Fibroblast of lung (primary cell): ENCODE data around the gene CEP70. TPM values are rescaled to one million over a fixed set of nuclear protein-coding genes. Genes with fewer than 3 reads are reported as not detected.

ENCODE experiments used
- DNase-seq, 2 donors: peaks; one replicate each; pipeline versions ENCODE4 v3.0.0 to v3.0.0-alpha.2; 2010; ENCODE audit warnings: low read depth in 2 of 2
- H2AFZ ChIP-seq: 2 replicates; pipeline ENCODE4 v1.5.1; 2012; ENCODE audit warnings: low read length, control low read depth, inconsistent platforms
- H3K27ac ChIP-seq: 2 replicates; pipeline ENCODE4 v1.5.1; 2011; ENCODE audit warnings: low read length, control low read depth; ENCODE audit not compliant: insufficient read depth
- H3K27me3 ChIP-seq: 2 replicates; pipeline ENCODE4 v1.5.1; 2011; ENCODE audit warnings: mild to moderate bottlenecking, low read length; ENCODE audit not compliant: control insufficient read depth, insufficient read depth
- H3K36me3 ChIP-seq: 2 replicates; pipeline ENCODE4 v1.5.1; 2011; ENCODE audit warnings: low read length; ENCODE audit not compliant: control insufficient read depth, insufficient read depth
- H3K4me1 ChIP-seq: 2 replicates; pipeline ENCODE4 v1.5.1; 2011; ENCODE audit warnings: low read length; ENCODE audit not compliant: control insufficient read depth, insufficient read depth; ENCODE audit errors: extremely low read depth
- H3K4me2 ChIP-seq: 2 replicates; pipeline ENCODE4 v1.5.1; 2011; ENCODE audit warnings: low read length, control low read depth; ENCODE audit not compliant: insufficient read depth; ENCODE audit errors: extremely low read depth
- H3K4me3 ChIP-seq, 4 experiments: fragments of 200-600 bp in 1 of 4; sonication (generic) in 1 of 4; replicated peaks in 1 of 4; 2 replicates each; pipeline ENCODE4 v1.5.1; 2011 to 2016; ENCODE audit warnings: low read length in 4 of 4, low read depth in 3 of 4, mild to moderate bottlenecking in 3 of 4, control low read depth in 2 of 4, inconsistent platforms in 1 of 4, mixed read lengths in 1 of 4; ENCODE audit not compliant: insufficient read depth in 1 of 4; ENCODE audit errors: control extremely low read depth in 1 of 4
- H3K79me2 ChIP-seq: 2 replicates; pipeline ENCODE4 v1.5.1; 2012; ENCODE audit warnings: mild to moderate bottlenecking, low read length, inconsistent platforms; ENCODE audit not compliant: control insufficient read depth, insufficient read depth
- H3K9ac ChIP-seq: 2 replicates; pipeline ENCODE4 v1.5.1; 2011; ENCODE audit warnings: mild to moderate bottlenecking, low read length, control low read depth; ENCODE audit not compliant: insufficient read depth
- H3K9me3 ChIP-seq: 2 replicates; pipeline ENCODE4 v1.5.1; 2012; ENCODE audit warnings: low read depth, low read length; ENCODE audit not compliant: control insufficient read depth, insufficient read depth
- H4K20me1 ChIP-seq: 2 replicates; pipeline ENCODE4 v1.5.1; 2011; ENCODE audit warnings: low read length; ENCODE audit not compliant: control insufficient read depth, insufficient read depth; ENCODE audit errors: extremely low read depth
- EZH2 ChIP-seq: IDR thresholded peaks from 2 replicates; pipeline ENCODE4 v1.5.1; 2012; ENCODE audit warnings: low read length, control low read depth, mild to moderate bottlenecking; ENCODE audit errors: missing control alignments
- polyA plus RNA-seq, 2 donors: library from polyadenylated mRNA; depleted of rRNA in 1 of 2; stranded (reverse) in 1 of 2; unstranded in 1 of 2; fragments of >200 nt; gene quantifications; 2 replicates each; pipeline ENCODE4 v1.2.1, GENCODE V29; 2011 to 2012; ENCODE audit warnings: missing spikeins in 1 of 2
- total RNA-seq: library from RNA; depleted of rRNA; stranded (reverse); fragments of >200 nt; gene quantifications from 2 replicates; pipeline ENCODE4 v1.2.1, GENCODE V29; 2014
- TF ChIP-seq, protein P1 (sequence below), 2 donors: IDR thresholded peaks in 1 of 2; conservative IDR thresholded peaks in 1 of 2; 1 replicate in 1 of 2; 2 replicates in 1 of 2; pipeline ENCODE4 v1.5.1; 2011 to 2012; ENCODE audit warnings: low read length in 2 of 2, control low read depth in 1 of 2, inconsistent platforms in 1 of 2, low read depth in 1 of 2, mild to moderate bottlenecking in 1 of 2

The CEP70 gene
- total and polyA plus RNA-seq, 2 donors (not counting 1 experiment from before 2014, with no cell fraction given) = 11.0 to 47.9 TPM

DNA sequence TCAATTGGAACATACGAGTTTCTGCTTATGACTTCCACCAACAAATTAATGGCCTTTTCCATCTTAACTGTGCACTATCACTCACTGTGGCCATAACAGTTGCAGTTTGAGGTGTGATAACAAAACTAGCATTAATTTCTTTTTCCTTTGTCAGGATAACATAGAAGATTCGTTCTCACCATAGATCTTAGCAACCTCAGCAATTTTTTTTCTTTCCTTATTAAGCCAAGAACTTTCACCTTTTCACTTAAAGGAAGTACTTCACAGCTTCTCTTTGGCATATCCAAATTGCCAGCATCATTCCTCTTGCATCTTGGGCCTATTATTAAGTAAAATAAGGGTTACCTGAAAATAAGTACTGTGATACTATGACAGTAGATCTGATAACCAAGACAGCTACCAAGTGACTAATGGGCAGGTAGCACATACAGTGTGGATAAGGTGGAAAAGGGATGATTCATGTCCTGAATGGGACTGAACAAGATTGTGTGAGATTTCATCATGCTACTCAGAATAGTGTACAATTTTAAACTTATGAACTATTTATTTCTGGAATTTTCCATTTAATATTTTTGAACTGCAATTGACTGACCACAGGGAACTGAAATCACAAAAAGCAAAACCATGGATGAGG is 46.6 kb downstream of the CEP70 start:
- Histone ChIP-seq H4K20me1 (no peaks in the 10 kb centered on the region), H3K27me3 (no peaks in the 10 kb centered on the region), H3K9me3 (no peaks in the 10 kb centered on the region), H3K36me3 (no peaks in the 10 kb centered on the region), H3K9ac (no peak overlapping the region), H2AFZ (no peak overlapping the region), H3K4me3 (no peak overlapping the region), H3K27ac (no peak overlapping the region), H3K79me2 (no peaks in the 10 kb centered on the region), H3K4me2 (no peak overlapping the region), H3K4me1 (no peaks in the 10 kb centered on the region)
- DNase-seq = no peak
- TF ChIP-seq, protein P1, sequence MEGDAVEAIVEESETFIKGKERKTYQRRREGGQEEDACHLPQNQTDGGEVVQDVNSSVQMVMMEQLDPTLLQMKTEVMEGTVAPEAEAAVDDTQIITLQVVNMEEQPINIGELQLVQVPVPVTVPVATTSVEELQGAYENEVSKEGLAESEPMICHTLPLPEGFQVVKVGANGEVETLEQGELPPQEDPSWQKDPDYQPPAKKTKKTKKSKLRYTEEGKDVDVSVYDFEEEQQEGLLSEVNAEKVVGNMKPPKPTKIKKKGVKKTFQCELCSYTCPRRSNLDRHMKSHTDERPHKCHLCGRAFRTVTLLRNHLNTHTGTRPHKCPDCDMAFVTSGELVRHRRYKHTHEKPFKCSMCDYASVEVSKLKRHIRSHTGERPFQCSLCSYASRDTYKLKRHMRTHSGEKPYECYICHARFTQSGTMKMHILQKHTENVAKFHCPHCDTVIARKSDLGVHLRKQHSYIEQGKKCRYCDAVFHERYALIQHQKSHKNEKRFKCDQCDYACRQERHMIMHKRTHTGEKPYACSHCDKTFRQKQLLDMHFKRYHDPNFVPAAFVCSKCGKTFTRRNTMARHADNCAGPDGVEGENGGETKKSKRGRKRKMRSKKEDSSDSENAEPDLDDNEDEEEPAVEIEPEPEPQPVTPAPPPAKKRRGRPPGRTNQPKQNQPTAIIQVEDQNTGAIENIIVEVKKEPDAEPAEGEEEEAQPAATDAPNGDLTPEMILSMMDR (conservative IDR thresholded peaks at IDR 0.05 in 1 of 2, IDR thresholded peaks at IDR 0.05 in 1 of 2; ENCODE audit: low read depth in 1 of 2, low read length in 2 of 2) = no peak
- TF ChIP-seq EZH2 = no peak

DNA sequence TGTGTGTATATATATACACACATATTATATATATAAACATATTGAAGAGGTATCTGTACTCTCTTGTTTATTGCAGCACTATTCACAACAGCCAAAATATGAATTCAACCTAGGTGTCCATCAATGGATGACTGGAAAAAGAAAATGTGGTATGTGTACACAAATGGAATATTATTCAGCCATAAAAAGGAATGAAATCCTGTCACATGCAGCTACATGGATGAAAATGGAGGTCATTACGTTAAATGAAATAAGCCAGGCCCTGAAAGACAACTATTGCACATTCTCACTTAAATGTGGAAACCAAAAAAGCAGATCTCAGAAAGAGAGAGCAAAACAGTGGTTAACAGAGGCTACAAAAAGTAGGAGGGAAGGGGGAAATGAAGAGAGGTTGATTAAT is 49.5 kb downstream of the CEP70 start:
- Histone ChIP-seq H3K4me1 (no peaks in the 10 kb centered on the region), H3K4me3 (no peak overlapping the region), H3K4me2 (no peak overlapping the region), H3K27ac (no peak overlapping the region), H3K9ac (no peak overlapping the region), H3K27me3 (no peaks in the 10 kb centered on the region), H3K9me3 (no peaks in the 10 kb centered on the region), H3K36me3 (peaks cover 1% of the 10 kb centered on the region), H4K20me1 (no peaks in the 10 kb centered on the region), H3K79me2 (no peaks in the 10 kb centered on the region), H2AFZ (no peak overlapping the region)
- TF ChIP-seq EZH2 = no peak
- TF ChIP-seq, protein P1 (conservative IDR thresholded peaks at IDR 0.05 in 1 of 2, IDR thresholded peaks at IDR 0.05 in 1 of 2; ENCODE audit: low read depth in 1 of 2, low read length in 2 of 2) = no peak
- no peak for DNase-seq

DNA sequence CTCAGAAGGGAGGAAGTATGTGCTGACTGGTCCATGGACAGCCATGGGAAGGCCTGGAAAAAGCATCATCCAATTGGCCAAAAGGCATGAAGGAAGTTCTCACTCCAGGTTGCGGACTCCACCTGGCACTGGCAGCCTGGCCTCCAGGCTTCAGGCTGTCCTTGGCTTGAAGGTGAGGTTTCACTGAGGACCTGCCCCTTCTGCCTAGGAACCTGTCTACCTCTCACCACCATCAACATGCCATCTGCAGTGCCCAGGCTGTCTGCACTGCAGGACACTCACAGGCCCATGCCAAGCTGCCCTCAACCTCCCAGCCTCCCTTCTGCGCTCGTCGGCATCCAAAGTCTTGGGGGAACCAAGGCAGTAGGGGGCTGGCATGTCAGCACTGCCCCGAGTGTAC is 51.1 kb downstream of the CEP70 start:
- no peaks in the 10 kb centered on the region for H3K79me2 ChIP-seq
- peaks cover 1% of the 10 kb centered on the region for H3K36me3 ChIP-seq
- no peak overlapping the region for H2AFZ ChIP-seq
- no peak overlapping the region for H3K4me2 ChIP-seq
- no peak for DNase-seq
- no peaks in the 10 kb centered on the region for H3K27me3 ChIP-seq
- no peaks in the 10 kb centered on the region for H3K4me1 ChIP-seq
- no peak overlapping the region for H3K9ac ChIP-seq
- no peak overlapping the region for H3K4me3 ChIP-seq
- TF ChIP-seq EZH2 = no peak
- TF ChIP-seq, protein P1 (conservative IDR thresholded peaks at IDR 0.05 in 1 of 2, IDR thresholded peaks at IDR 0.05 in 1 of 2; ENCODE audit: low read depth in 1 of 2, low read length in 2 of 2) = no peak
- H3K27ac ChIP-seq = no peak overlapping the region
- no peaks in the 10 kb centered on the region for H4K20me1 ChIP-seq
- no peaks in the 10 kb centered on the region for H3K9me3 ChIP-seq
